ENCODE data around the gene VPS13A.

The VPS13A gene

DNA sequence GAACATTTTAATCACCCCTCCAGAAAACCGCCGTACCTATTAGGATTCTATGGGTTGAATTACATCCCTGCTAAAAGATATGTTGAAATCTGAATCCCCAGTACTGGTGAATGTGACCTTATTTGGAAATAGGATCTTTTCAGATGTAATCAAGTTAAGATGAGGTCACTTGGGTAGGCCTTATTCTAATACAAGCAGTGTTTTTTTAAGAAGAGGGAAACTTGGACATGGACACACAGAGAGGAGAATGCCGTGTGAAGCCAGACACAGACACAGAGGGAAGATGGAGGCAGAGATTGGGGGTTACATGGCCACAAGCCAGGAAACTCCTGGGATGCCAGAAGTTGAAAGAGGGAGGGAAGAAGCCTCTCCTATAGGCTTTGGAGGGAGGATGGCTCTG is 287.3 kb downstream of the VPS13A start:
- TF ChIP-seq, protein P1, sequence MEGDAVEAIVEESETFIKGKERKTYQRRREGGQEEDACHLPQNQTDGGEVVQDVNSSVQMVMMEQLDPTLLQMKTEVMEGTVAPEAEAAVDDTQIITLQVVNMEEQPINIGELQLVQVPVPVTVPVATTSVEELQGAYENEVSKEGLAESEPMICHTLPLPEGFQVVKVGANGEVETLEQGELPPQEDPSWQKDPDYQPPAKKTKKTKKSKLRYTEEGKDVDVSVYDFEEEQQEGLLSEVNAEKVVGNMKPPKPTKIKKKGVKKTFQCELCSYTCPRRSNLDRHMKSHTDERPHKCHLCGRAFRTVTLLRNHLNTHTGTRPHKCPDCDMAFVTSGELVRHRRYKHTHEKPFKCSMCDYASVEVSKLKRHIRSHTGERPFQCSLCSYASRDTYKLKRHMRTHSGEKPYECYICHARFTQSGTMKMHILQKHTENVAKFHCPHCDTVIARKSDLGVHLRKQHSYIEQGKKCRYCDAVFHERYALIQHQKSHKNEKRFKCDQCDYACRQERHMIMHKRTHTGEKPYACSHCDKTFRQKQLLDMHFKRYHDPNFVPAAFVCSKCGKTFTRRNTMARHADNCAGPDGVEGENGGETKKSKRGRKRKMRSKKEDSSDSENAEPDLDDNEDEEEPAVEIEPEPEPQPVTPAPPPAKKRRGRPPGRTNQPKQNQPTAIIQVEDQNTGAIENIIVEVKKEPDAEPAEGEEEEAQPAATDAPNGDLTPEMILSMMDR (IDR thresholded peaks at IDR 0.05): no peak

- TF ChIP-seq, protein P1 (IDR thresholded peaks at IDR 0.05): no peak
Observed at GRCh38 chr9:77469515-77470231, 292.3 kb downstream of the VPS13A start.

Data from LNCAP (cell line).